NCI-H2227 (cell line): Measurements from ENCODE around the gene MYLK.
"Not testable (repeated sequence)": the region's sequence is repeated elsewhere in the genome, so short reads cannot be mapped to it uniquely, and the experiment has no call there.

ENCODE experiments used
- DNase-seq: peaks from one replicate; lab custom pipeline; 2025; ENCODE audit not compliant: unreplicated experiment; lab: John Stamatoyannopoulos, UW

Gene MYLK

DNA sequence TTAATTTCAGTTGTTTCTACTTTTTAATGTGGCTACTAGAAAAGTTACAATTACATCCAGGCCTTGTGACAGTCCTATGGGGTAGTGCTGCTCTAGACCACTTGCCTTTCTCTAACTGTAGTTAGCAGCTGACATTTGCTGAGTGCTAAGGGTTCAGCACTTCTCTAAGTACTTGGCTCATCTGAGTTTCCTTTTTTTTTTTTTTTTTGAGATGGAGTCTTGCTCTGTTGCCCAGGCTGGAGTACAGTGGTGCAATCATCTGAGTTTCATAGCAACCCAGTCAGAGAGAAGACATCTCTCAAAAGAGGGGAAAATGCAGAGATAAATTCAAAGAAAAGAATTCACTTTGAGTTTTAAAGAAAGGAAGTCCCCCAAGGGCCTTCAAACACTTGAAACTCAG, 130.8 kb downstream of the MYLK start:
- no peak for DNase-seq

DNA sequence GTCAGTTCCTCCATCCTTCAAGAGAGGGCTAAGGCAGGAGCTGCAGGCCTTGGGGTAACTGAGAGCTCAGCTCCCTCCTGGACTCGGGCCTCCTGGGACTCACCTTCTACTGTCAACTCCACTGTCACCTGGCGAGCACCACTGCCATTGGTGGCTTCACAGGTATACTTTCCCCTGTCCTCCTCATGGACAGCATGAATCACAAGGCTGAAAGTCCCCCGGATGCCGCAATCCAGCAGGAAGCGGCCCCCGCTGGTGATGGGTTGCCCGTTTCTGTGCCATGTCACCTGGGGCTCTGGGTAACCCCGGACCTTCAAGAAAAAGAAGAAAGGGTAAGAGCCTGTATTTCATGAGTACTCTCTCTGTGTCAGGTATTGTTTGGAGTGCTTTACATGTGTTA, 131.9 kb downstream of the MYLK start:
- DNase-seq = no peak

DNA sequence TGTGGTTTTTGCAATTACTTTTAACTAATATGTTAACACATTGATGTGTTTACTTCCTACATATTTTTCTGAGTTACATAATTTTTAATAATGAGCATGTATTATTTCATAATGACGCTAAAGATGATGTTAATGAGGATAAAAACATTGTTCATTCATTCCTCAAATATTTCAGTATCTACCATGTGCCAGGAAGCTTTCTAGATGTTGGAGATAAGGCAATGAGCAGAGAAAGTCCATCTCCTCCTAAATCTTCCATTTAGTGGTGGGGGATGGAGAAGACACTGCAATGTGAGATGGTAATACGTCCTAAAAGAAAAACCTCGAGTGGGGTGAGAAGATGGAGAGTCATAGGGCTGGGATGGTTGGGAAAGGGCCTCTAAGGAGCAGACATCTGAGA, 132.7 kb downstream of the MYLK start:
- DNase-seq = no peak

DNA sequence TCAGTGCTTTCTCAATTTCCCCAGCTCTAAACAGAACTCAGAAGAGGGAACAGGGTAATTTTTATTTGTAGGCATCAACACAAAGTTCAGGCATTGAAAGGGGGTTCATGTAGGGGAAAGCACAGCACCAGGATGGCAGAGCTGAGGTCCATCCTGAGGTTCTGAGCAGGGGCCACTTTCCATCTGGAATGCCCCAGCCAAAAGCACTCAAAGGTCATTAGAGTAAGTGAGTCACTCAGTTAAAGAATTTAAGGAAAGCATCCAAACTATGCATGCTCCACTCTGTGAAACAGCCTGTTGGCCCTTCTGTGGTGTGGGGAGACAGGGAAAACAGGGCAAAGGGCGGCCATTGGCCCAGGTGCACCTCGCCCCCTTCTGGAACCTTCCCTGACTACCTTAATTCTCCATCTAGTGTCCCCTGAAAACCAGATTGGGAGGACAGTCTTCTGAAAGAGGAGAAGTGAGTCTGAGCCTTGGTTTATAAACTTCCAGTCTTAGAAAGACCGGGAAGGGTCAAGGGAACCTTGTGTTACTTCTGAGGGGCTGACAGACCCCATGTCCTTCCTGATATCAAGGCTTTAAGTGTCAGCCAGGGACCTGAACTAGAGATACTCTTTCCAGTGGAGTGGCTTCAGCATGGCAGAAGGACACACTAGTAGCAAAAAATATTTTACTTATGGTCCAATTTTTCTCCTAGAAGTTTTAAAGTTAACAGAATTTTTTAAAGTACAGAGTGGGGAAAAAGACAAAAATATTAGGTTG, 133.3 kb downstream of the MYLK start:
- no peak for DNase-seq

DNA sequence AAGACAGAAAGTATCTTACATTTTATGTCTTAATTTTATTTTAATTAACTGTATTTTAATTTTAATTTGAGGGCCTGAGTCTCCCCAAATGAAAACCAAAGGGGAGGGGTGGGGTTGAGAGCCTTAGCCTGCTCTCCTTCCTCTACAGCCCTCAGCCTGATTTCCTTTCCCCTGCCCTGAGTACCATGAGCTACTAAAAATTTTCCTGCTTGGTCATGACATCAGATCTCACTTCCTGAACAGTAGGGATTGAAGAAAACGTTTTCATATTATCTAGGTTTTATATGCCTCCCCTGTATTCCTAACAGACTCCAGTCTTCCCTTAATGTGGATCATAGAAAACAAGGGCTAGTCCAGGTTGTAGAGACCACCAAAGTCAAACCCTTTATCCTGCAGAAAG, 133.9 kb downstream of the MYLK start:
- no peak for DNase-seq

DNA sequence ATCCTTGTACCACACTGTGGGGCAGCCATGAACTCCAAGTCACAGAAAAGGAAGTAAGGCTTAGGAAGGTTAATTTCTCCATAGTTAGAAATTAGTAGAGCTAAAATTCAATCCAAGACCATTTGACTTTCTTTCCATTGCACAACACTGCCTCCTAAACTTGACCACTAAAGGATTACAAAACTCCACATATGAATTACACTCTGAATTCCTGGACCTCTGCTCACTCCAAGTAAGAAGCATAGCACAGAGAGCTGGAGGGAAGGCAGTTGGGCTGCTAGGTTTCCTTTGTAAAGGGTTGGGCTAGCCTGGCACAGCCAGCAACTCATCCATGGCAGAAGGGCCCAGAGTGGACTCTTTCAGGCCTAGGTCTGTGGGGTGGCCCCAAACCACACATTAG, 134.4 kb downstream of the MYLK start:
- no peak for DNase-seq

DNA sequence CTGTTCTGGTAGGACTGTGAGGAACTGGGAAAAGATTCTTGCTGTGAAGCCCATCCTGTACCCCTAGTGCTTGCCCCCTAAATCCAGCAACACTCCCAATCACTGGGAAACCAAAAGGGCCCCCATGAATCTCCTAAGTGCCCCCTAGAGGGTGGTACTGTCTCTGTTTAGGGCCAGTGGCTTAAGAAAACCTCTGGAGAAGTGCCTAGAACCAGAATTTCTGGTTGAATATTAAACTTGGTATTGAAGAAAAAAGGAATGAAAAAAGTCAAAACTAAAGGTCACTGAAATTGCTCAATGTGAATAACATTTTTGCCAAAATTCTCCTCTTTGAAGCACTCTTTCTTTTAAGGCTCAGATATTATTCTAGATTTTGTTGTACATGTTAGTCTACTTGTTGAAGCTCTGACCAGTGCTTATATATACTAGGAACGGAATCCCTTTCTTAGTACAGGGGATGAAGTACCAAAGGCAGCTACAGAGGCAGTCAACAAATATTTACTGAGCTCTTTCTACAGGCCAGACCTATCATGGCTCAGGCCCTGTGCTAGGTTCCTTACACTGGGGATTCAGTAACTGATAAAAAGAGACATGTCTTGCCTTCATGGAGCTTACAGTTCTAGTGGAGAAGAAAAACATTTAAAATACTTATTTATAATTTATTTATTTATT, 138.8 kb downstream of the MYLK start:
- DNase-seq = no peak

DNA sequence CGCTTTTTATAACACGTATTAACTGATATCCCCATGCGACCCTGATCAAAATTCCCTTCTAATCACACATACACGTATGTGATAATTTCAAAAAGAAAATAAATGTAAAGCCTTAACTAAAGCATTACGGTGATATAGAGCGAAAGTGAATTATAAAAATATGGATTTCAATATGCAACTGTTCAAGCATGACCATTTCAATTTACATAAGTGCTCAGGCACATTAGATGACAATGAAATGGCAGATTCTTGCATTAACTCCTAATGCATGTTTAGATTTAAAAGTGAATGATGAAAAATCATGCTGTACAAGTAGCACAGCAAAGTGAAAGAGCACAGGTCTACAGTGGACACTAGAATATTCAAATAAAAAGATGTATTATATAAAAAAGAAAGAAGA, 140.1 kb downstream of the MYLK start:
- DNase-seq = no peak

DNA sequence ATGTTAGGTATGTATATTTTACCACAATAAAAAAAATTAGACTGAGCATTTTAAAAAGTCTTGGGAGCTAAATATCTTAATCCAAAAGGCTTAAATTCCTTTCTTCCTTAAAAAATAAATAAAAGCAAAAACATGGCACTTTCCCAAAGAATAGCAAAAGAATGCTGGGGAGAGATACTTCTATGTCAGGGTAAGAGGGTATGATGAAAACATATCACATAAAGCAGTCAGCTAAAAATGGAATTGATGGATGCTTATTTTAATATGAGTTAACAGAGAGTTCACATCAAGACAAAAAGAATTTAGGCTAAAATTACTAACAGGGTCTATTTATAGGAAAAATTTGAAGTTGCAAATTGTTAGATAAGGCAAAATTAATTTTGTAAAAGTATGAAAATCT, 141.0 kb downstream of the MYLK start:
- no peak for DNase-seq

DNA sequence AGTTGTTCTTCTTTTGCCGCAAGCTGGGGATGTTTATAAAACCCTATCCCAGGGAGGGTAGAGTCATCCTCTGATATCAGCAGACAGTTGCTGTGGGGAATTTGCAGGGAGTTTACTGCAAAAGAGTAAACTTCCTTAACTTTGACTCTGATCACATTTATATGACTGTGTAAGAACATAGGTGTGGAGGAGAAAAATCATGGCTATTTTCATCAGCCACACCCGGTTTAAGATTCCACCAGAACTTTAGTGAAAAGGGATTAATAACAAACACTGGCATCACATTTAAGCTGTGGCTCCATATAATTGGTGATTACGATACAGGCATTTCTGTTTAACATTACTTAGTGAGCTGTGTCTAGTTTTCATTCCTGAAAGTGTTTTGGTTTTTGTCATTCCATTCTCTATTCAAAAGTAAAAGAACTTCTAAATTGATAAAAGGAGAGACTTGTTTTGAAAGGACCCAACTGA, 143.1 kb downstream of the MYLK start:
- DNase-seq = no peak

DNA sequence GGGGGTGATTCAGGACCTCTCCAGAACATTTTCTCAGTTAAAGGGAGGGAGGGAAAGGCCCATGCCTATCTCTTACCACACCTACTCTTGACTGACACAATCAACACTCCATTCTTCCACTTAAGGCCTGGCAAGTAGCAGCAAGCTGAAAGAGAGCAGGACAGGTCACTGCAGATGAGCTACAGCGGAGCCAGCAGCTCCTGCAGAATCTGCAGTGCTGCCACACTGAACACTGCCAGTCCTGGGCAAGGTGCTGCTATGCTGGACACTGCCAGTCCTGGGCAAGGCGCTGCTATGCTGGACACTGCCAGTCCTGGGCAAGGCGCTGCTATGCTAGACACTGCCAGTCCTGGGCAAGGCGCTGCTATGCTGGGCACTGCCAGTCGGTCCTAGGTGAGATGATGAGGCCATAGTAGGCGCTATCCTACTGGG, 143.7 kb downstream of the MYLK start:
- DNase-seq = no peak

DNA sequence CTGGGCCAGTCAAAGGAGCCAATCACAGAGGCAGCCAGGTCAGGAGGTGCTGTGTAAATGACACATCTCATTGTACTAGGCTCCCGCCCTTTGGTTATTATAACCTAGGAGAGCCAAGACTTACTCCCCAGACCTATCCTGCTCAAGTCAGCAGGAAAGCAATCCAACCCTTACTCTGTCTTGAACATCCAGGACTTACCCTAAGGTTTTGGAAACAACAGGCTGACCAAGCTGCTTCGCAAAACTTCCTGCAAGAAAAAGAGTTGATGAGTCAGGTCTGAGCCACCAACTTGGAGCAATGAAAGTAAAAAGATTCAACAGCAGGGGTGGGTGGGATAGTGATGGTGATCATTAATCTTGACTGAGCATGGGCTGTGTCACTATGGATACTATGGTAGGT, 144.4 kb downstream of the MYLK start:
- no peak for DNase-seq

DNA sequence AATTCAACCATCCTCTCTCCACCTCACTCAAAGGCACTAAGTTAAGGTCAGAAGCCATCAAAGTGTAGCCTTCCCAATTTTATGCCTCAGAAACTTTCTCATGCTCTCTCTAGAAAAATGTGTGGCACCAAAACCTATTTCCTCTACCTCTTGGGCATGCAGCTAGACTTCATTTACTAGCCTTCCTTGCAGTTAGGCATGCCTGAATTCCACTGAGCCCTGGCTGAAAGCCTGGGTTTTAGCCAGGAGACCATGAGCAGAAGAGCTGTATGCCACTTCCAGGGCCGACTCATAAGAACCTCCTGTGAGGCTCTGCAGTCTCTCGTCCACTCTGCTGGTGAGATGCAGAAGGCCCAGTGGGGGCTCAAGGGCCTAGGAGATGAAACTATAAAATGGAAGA, 145.0 kb downstream of the MYLK start:
- DNase-seq = no peak

DNA sequence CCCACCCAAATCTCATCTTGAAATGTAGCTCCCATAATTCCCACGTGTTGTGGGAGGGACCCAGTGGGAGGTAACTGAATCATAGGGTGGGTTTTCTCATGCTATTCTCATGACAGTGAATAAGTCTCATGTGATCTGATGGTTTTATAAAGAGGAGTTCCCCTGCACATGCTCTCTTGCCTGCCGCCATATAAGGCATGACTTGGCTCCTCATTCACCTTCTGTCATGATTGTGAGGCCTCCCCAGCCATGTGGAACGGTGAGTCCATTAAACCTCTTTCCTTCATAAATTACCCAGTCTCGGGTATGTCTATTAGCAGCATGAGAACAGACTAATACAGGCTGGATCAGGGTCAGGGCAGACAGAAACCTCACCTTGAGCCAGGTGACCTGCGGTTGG, 145.6 kb downstream of the MYLK start:
- not testable (repeated sequence) for DNase-seq

DNA sequence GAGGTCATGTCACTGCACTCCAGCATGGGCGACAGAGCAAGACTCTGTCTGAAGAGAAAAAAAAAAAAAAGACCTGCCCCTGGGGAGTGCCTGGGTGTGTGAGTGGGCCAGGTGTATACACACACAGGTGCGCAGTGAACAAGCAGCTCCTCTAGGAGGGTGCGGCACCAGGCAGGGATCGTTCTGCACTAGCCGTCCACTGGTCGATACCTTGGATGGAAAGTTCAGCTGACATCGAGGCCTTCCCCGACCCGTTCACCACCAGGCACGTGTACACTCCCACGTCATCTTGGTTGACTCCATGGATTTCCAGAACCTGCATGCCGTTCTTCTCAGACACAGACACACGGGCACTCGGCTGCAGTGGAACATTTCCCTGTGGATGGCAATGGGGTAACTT, 147.0 kb downstream of the MYLK start:
- no peak for DNase-seq

DNA sequence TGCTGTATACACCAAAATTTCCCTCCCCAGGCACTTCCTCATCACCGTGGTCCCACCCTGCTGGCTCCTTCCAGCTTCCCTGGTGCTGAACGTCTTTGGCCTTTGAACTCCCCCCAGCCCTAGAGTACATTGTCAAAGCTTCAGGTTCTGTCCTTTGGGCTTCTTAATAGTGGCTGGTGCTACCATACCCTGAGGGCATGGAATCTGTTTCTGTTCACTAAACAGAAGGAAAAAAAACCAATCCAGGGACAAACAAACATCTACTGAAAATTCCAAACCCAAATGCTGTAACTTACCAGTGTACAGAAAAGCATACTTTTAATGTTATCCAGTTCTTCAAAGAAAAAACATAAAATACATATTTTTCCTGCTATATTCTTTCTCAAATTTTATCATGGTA, 148.7 kb downstream of the MYLK start:
- DNase-seq = no peak

DNA sequence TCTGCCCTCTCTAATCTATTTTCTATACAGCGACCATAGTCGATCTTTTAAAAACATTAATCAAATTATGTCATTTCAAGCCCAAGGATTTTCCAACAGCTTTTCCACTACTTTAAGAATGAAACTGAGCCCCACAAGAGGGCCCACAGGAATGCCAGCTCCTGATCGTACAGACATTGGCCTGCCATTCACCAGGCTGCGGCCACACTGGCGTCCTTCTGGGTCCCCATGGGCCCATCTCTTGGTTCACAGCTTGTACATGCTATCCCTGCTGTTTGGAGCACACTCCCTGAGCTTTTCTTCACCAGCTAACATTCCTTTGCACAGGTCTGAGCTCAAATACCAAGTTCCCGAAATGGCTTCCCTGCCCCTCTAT, 149.6 kb downstream of the MYLK start:
- no peak for DNase-seq

DNA sequence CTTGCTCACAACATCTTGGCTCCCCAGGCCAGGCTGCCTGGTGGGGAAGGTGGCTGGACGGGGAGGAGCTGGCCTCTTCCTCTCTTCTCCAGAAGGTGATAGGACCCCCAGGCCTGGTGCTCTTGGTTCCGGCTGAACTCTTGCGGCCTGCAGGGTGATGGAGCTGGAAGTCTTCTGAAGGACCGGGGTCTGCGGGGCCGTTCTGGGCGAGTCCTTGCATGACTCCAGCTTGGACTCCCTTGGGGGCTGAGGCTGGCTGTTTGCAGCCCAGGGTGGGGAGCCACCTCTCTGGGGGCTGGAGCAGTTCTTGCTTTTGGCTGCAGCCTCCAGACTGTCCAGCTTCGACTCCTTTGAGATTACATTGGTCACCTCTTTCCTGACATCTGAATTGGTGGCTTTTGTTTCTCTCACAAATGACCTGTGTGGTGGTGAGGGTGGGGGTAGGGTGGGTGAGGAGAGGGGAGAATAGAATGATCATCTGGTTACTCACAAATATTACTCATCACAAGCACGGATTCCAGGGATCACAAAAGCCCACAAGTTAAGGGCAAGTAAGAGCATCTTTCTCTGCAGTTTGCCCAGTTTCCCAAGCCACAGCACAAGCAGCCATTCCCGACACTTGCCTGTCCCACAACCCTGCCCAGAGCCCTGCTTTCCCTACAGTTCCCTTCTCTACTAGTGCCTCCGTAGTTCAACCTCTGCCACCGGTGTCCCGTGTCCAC, 150.2 kb downstream of the MYLK start:
- no peak for DNase-seq

DNA sequence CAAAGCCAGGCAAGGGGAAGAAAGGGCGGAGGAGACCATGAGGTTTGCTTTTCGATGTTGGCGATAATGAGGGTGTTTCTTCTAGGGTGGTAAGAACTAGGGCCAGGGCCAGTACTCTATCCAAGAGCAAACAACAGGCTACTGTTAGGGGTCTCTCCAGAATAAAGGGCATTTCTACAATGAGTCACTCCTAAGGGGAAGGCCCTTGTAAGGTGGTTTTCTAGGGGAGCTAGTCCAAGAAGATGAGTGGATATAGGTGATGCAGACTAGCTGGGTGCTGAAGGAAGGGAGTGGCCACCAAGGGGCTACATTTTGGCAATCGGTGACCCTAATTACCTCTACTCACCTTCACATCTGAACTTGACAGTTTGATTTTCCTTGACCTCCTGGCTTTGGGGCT, 150.8 kb downstream of the MYLK start:
- no peak for DNase-seq

DNA sequence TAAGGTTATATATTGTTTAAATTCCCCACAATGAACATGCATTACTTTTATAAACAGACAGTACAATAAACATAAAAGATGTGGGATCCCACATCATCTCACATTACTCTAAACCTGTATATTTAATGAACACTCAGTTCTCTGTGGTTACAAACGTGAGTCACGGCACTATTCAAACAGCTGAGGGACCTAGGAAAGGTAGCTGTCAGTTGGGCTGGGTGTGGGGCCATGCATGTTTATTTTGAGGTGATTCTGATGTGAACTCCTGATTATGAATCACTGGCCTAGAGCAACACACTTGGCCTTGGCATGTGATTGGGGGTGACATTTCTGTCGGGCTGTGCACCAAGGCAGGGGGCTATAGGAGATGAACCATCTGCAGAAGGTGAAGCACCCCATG, 151.7 kb downstream of the MYLK start:
- DNase-seq = no peak

DNA sequence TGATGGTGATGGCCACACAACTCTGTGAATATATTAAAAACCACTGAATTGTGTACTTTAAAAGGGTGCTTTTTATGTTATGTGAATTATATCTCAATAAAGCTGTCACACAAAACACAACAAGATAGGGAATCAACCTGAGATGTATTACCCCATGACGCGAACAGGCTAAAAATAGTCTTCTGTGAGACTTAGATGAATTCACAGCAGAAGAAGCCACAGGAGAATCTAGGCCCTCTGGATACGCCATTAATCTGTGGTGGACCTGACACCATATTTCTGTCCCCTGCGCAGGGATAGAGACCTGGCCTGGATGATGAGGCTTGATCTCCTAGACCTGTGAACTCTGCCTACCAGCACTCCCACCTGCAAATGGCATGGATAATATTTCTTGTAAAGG, 153.3 kb downstream of the MYLK start:
- no peak for DNase-seq

DNA sequence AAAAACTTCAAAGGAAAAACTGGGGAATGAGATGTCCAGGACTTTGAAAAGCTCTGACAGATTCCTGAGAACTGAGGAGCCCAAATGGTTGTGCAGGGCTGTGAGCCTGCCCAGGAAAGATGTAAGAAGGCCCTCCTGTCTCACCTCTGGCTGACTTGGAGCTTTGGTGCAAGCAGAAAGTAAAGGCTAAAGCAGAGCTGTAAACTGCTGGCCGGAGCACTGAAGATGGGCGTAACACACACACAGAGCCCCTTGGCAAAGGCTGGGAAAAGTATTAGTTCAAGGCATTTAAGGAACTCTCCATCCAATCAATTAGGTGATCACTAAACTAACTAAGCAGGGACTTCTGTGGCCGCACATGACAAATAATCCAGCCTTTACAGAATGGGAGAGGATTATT, 155.1 kb downstream of the MYLK start:
- DNase-seq = no peak
